A549 (cell line): Measurements from ENCODE around the gene MRAS. TPM values are rescaled to one million over a fixed set of nuclear protein-coding genes. Genes with fewer than 3 reads are reported as not detected.

Source experiments
- ATAC-seq, 2 experiments: fragments of 200-7000 bp in 1 of 2; fragments of >200 bp in 1 of 2; cut with Nextera tagmentation in 1 of 2; cut with Tn5 transposase in 1 of 2; 3 replicates each; pipeline versions ENCODE4 v1.8.0 to v1.9.1; 2018 to 2020; ENCODE audit warnings: mild to moderate bottlenecking in 1 of 2, moderate library complexity in 1 of 2
- CTCF ChIA-PET: fragments of 300-600 bp; sonication (Branson Sonifier 250); formaldehyde crosslinking; extraction: SDS; loops from one replicate; lab custom pipeline; 2021; ENCODE audit warnings: antibody characterized with exemption, inconsistent platforms; lab: Yijun Ruan, JAX
- POLR2A ChIA-PET: fragments of 350-600 bp; formaldehyde crosslinking; extraction: SDS; loops from one replicate; lab custom pipeline; 2021; ENCODE audit warnings: antibody characterized with exemption, inconsistent platforms; lab: Yijun Ruan, JAX
- DNase-seq, 2 experiments: peaks; one replicate each; pipeline versions ENCODE4 v3.0.0 to v3.0.0-alpha.2; 2011 to 2016; ENCODE audit warnings: low read depth in 1 of 2, low spot score in 1 of 2
- FAIRE-seq: peaks from 2 replicates; lab custom pipeline; 2011; peaks lifted over from hg19 to GRCh38; lab: Jason Lieb, UNC
- H3K27ac ChIP-seq, 2 experiments: fragments of >200 bp; sonication (Bioruptor Twin); formaldehyde crosslinking; 3 replicates each; pipeline ENCODE4 v1.5.1; 2016 to 2017
- H3K4me1 ChIP-seq: fragments of >200 bp; sonication (Bioruptor Twin); formaldehyde crosslinking; 3 replicates; pipeline ENCODE4 v1.6.1; 2016
- H3K4me2 ChIP-seq: fragments of >200 bp; sonication (Bioruptor Twin); formaldehyde crosslinking; 3 replicates; pipeline ENCODE4 v1.6.1; 2016
- H3K4me3 ChIP-seq: fragments of >200 bp; sonication (Bioruptor Twin); formaldehyde crosslinking; 3 replicates; pipeline ENCODE4 v1.5.1; 2016
- H3K9me3 ChIP-seq: fragments of >200 bp; sonication (Bioruptor Twin); formaldehyde crosslinking; 3 replicates; pipeline ENCODE4 v1.6.1; 2016
- BHLHE40 ChIP-seq: IDR thresholded peaks from 2 replicates; pipeline ENCODE4 v1.6.1; 2012; ENCODE audit warnings: low read depth, low read length, inconsistent platforms
- CBX2 ChIP-seq: fragments of 200-600 bp; sonication (generic); IDR thresholded peaks from 2 replicates; pipeline ENCODE4 v1.6.1; 2016; ENCODE audit warnings: low read depth, mild to moderate bottlenecking, borderline replicate concordance
- CBX8 ChIP-seq: fragments of 200-600 bp; sonication (generic); IDR thresholded peaks from 2 replicates; pipeline ENCODE4 v1.6.1; 2016
- CHD2 ChIP-seq: fragments of 150-350 bp; IDR thresholded peaks from 2 replicates; pipeline ENCODE4 v1.6.1; 2014; ENCODE audit warnings: low read length; ENCODE audit not compliant: partially characterized antibody
- EHF ChIP-seq: fragments of 250-450 bp; sonication (Bioruptor Pico); IDR thresholded peaks from 2 replicates; pipeline ENCODE4 v1.5.0; 2020; ENCODE audit warnings: mild to moderate bottlenecking
- EP300 ChIP-seq, 2 experiments: fragments of >200 bp; sonication (Bioruptor Twin); formaldehyde crosslinking; IDR thresholded peaks; 2 replicates in 1 of 2; 3 replicates in 1 of 2; pipeline ENCODE4 v1.6.1; 2016 to 2017
- FOXS1 ChIP-seq: fragments of 250-450 bp; sonication (Bioruptor Pico); IDR thresholded peaks from 2 replicates; pipeline ENCODE4 v1.5.0; 2020; ENCODE audit warnings: mild to moderate bottlenecking, moderate library complexity
- GATA3 ChIP-seq: IDR thresholded peaks from 2 replicates; pipeline ENCODE4 v1.6.1; 2012; ENCODE audit warnings: borderline replicate concordance
- HOXB5 ChIP-seq: fragments of 250-450 bp; sonication (Bioruptor Pico); IDR thresholded peaks from 2 replicates; pipeline ENCODE4 v1.5.0; 2020; ENCODE audit warnings: mild to moderate bottlenecking, moderate library complexity
- JUN ChIP-seq, 2 experiments: fragments of >200 bp; sonication (Bioruptor Twin); formaldehyde crosslinking; IDR thresholded peaks; 2 replicates in 1 of 2; 3 replicates in 1 of 2; pipeline ENCODE4 v1.6.1; 2016 to 2017
- JUNB ChIP-seq: fragments of >200 bp; sonication (Bioruptor Twin); formaldehyde crosslinking; IDR thresholded peaks from 2 replicates; pipeline ENCODE4 v1.6.1; 2016
- KDM1A ChIP-seq: fragments of 200-600 bp; sonication (generic); IDR thresholded peaks from 2 replicates; pipeline ENCODE4 v1.6.1; 2016; ENCODE audit warnings: low read depth, mild to moderate bottlenecking
- MYC ChIP-seq: IDR thresholded peaks from 2 replicates; pipeline ENCODE4 v1.6.1; 2012; ENCODE audit warnings: mild to moderate bottlenecking, inconsistent platforms, low read length, improper control_type of control experiment, borderline replicate concordance
- POLR2A ChIP-seq: IDR thresholded peaks from 2 replicates; pipeline ENCODE4 v1.6.1; 2012; ENCODE audit warnings: mild to moderate bottlenecking, low read length
- RARB ChIP-seq: fragments of 250-450 bp; sonication (Bioruptor Pico); IDR thresholded peaks from 2 replicates; pipeline ENCODE4 v1.8.0; 2021; ENCODE audit warnings: mild to moderate bottlenecking, moderate library complexity
- RCOR1 ChIP-seq: fragments of 150-350 bp; IDR thresholded peaks from 2 replicates; pipeline ENCODE4 v1.6.1; 2014; ENCODE audit warnings: antibody characterized with exemption, low read length, low read depth
- RFX5 ChIP-seq: fragments of 450-650 bp; IDR thresholded peaks from 2 replicates; pipeline ENCODE4 v1.7.1; 2014; ENCODE audit warnings: antibody characterized with exemption, mild to moderate bottlenecking, moderate library complexity
- RNF2 ChIP-seq: fragments of 200-600 bp; sonication (generic); IDR thresholded peaks from 2 replicates; pipeline ENCODE4 v1.6.1; 2016; ENCODE audit warnings: low read depth, mild to moderate bottlenecking, antibody characterized with exemption, moderate library complexity, borderline replicate concordance
- SREBF2 ChIP-seq: fragments of 450-650 bp; IDR thresholded peaks from 2 replicates; pipeline ENCODE4 v1.6.1; 2014; ENCODE audit warnings: mild to moderate bottlenecking, moderate library complexity
- TFCP2L1 ChIP-seq: fragments of 250-450 bp; sonication (Bioruptor Pico); IDR thresholded peaks from 2 replicates; pipeline ENCODE4 v1.5.0; 2021; ENCODE audit warnings: mild to moderate bottlenecking
- ZC3H11A ChIP-seq: fragments of 450-650 bp; IDR thresholded peaks from 2 replicates; pipeline ENCODE4 v1.6.1; 2014; ENCODE audit warnings: antibody characterized with exemption, mild to moderate bottlenecking
- WGBS: methylation state at CpG from one replicate; pipeline ENCODE4 v1.1.6; 2017; ENCODE audit errors: missing lambda C conversion rate; 5-methylcytosine and 5-hydroxymethylcytosine counted together
- polyA plus RNA-seq, 4 experiments: library from polyadenylated mRNA; depleted of rRNA in 3 of 4; stranded (reverse); fragments of >200 nt; fragmentation: RNase III in 1 of 4; extraction: RNeasy Plus Mini Kit Qiagen cat#74134 plus additional on column Dnase treatment in 1 of 4; gene quantifications; 2 replicates in 3 of 4; 3 replicates in 1 of 4; pipeline ENCODE4 v1.2.3, GENCODE V29; 2011 to 2017
- TF ChIP-seq, protein P1 (sequence below): IDR thresholded peaks from 2 replicates; pipeline ENCODE4 v1.6.1; 2012; ENCODE audit warnings: low read depth, borderline replicate concordance
- TF ChIP-seq, protein P2 (sequence below): fragments of 450-650 bp; IDR thresholded peaks from 2 replicates; pipeline ENCODE4 v1.6.1; 2014; ENCODE audit warnings: antibody characterized with exemption
- TF ChIP-seq, protein P3 (sequence below): fragments of >200 bp; sonication (Bioruptor Twin); formaldehyde crosslinking; IDR thresholded peaks from 3 replicates; pipeline ENCODE4 v1.5.1; 2016
- TF ChIP-seq, protein P4 (sequence below): IDR thresholded peaks from 2 replicates; pipeline ENCODE4 v1.6.1; 2012
- TF ChIP-seq, protein P5 (sequence below): fragments of 200-600 bp; sonication (generic); IDR thresholded peaks from 2 replicates; pipeline ENCODE4 v1.6.1; 2016; ENCODE audit warnings: antibody characterized with exemption, mild to moderate bottlenecking, moderate library complexity
- TF ChIP-seq, protein P6 (sequence below): IDR thresholded peaks from 2 replicates; pipeline ENCODE4 v1.6.1; 2012
- TF ChIP-seq, protein P7 (sequence below): fragments of 250-450 bp; sonication (Bioruptor Pico); IDR thresholded peaks from 2 replicates; pipeline ENCODE4 v1.5.0; 2020; ENCODE audit warnings: low read depth, mild to moderate bottlenecking, moderate library complexity
- TF ChIP-seq, protein P8 (sequence below): fragments of >200 bp; sonication (Bioruptor Twin); formaldehyde crosslinking; IDR thresholded peaks from 2 replicates; pipeline ENCODE4 v1.6.1; 2016
- TF ChIP-seq, protein P9 (sequence below): fragments of 150-350 bp; IDR thresholded peaks from 2 replicates; pipeline ENCODE4 v1.6.1; 2014; ENCODE audit warnings: low read depth, mild to moderate bottlenecking, low read length

Gene MRAS
- polyA plus RNA-seq, 2 of the 4 experiments (the other 2 are of a cell fraction) = 11.2 to 15.0 TPM

DNA sequence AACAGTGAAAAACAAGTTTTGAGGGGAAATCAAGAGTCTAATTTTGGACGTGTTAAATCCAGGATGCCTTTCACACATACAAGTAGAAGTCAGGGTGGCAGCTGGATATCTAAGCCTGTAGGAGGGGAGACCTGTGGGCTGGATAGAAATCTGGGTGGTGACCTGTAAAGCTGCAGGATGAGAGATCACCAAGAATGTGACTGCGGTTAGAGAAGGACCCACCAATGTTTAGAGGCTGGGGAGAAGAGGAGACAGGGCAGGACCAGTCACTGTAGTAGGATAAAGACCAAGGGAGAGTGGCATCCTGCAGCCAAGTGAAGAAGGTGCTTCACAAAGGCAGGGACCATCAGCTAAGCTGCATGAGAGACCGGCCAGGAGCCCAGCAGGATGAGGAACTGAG is 36.2 kb downstream of the MRAS start:
- no peak for DNase-seq
- Histone ChIP-seq H3K27ac (no peak overlapping the region), H3K4me3 (no peak overlapping the region), H3K4me2 (no peak overlapping the region), H3K9me3 (no peaks in the 10 kb centered on the region), H3K4me1 (peaks cover 12% of the 10 kb centered on the region)
- WGBS = 89% methylated on average over 3 of the region's 3 CpGs
- TF ChIP-seq, protein P1, sequence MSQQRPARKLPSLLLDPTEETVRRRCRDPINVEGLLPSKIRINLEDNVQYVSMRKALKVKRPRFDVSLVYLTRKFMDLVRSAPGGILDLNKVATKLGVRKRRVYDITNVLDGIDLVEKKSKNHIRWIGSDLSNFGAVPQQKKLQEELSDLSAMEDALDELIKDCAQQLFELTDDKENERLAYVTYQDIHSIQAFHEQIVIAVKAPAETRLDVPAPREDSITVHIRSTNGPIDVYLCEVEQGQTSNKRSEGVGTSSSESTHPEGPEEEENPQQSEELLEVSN = no peak
- TF ChIP-seq ZC3H11A = no peak
- TF ChIP-seq MYC = no peak
- no peak for TF ChIP-seq CHD2
- no peak for TF ChIP-seq CBX2
- TF ChIP-seq, protein P2, sequence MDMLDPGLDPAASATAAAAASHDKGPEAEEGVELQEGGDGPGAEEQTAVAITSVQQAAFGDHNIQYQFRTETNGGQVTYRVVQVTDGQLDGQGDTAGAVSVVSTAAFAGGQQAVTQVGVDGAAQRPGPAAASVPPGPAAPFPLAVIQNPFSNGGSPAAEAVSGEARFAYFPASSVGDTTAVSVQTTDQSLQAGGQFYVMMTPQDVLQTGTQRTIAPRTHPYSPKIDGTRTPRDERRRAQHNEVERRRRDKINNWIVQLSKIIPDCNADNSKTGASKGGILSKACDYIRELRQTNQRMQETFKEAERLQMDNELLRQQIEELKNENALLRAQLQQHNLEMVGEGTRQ = no peak
- TF ChIP-seq, protein P3, sequence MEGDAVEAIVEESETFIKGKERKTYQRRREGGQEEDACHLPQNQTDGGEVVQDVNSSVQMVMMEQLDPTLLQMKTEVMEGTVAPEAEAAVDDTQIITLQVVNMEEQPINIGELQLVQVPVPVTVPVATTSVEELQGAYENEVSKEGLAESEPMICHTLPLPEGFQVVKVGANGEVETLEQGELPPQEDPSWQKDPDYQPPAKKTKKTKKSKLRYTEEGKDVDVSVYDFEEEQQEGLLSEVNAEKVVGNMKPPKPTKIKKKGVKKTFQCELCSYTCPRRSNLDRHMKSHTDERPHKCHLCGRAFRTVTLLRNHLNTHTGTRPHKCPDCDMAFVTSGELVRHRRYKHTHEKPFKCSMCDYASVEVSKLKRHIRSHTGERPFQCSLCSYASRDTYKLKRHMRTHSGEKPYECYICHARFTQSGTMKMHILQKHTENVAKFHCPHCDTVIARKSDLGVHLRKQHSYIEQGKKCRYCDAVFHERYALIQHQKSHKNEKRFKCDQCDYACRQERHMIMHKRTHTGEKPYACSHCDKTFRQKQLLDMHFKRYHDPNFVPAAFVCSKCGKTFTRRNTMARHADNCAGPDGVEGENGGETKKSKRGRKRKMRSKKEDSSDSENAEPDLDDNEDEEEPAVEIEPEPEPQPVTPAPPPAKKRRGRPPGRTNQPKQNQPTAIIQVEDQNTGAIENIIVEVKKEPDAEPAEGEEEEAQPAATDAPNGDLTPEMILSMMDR = no peak
- no peak for TF ChIP-seq FOXS1 (CRISPR knock-in tag)
- TF ChIP-seq, protein P4, sequence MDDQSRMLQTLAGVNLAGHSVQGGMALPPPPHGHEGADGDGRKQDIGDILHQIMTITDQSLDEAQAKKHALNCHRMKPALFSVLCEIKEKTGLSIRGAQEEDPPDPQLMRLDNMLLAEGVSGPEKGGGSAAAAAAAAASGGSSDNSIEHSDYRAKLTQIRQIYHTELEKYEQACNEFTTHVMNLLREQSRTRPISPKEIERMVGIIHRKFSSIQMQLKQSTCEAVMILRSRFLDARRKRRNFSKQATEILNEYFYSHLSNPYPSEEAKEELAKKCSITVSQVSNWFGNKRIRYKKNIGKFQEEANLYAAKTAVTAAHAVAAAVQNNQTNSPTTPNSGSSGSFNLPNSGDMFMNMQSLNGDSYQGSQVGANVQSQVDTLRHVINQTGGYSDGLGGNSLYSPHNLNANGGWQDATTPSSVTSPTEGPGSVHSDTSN = no peak
- TF ChIP-seq, protein P5, sequence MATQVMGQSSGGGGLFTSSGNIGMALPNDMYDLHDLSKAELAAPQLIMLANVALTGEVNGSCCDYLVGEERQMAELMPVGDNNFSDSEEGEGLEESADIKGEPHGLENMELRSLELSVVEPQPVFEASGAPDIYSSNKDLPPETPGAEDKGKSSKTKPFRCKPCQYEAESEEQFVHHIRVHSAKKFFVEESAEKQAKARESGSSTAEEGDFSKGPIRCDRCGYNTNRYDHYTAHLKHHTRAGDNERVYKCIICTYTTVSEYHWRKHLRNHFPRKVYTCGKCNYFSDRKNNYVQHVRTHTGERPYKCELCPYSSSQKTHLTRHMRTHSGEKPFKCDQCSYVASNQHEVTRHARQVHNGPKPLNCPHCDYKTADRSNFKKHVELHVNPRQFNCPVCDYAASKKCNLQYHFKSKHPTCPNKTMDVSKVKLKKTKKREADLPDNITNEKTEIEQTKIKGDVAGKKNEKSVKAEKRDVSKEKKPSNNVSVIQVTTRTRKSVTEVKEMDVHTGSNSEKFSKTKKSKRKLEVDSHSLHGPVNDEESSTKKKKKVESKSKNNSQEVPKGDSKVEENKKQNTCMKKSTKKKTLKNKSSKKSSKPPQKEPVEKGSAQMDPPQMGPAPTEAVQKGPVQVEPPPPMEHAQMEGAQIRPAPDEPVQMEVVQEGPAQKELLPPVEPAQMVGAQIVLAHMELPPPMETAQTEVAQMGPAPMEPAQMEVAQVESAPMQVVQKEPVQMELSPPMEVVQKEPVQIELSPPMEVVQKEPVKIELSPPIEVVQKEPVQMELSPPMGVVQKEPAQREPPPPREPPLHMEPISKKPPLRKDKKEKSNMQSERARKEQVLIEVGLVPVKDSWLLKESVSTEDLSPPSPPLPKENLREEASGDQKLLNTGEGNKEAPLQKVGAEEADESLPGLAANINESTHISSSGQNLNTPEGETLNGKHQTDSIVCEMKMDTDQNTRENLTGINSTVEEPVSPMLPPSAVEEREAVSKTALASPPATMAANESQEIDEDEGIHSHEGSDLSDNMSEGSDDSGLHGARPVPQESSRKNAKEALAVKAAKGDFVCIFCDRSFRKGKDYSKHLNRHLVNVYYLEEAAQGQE = no peak
- TF ChIP-seq RNF2 = no peak
- no peak for TF ChIP-seq SREBF2
- no peak for TF ChIP-seq RARB (CRISPR knock-in tag)
- no peak for TF ChIP-seq JUNB
- TF ChIP-seq KDM1A = no peak
- TF ChIP-seq, protein P6, sequence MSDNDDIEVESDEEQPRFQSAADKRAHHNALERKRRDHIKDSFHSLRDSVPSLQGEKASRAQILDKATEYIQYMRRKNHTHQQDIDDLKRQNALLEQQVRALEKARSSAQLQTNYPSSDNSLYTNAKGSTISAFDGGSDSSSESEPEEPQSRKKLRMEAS = no peak
- TF ChIP-seq JUN (IDR thresholded peaks at IDR 0.05) = no peak
- no peak for TF ChIP-seq EP300 (IDR thresholded peaks at IDR 0.05)
- ChIA-PET CTCF (interaction anchor here (0.9 kb wide), 1 partner anchor 53 kb away, joined by 3 read pairs; no protein-coding TSS in a partner anchor), POLR2A (no interaction called here)
- FAIRE-seq = no peak
- no peak for ATAC-seq

DNA sequence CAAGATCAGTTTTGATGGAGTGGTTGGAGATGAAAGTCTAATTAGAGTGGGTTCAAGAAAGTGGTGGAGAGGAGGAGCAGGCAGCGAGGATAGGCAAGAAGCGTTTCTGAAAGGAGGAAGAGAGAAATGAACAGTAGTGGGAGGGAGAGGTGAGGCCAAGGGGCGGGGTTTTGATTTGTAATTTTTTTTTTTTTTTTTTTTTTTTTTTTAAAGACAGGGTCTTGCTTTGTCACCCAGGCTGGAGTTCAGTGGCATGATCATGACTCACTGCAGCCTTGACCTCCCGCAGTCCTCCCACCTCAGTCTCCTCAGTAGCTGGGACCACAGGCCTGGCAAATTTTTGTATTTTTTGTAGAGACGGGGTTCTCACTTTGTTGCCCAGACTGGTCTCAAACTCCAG is 36.6 kb downstream of the MRAS start:
- DNase-seq (no peak), ATAC-seq (no peak), FAIRE-seq (no peak)
- H3K4me2 ChIP-seq = no peak overlapping the region
- H3K4me1 ChIP-seq = peaks cover 16% of the 10 kb centered on the region
- no peaks in the 10 kb centered on the region for H3K9me3 ChIP-seq
- H3K4me3 ChIP-seq = no peak overlapping the region
- 82% methylated on average over 5 of the region's 5 CpGs for WGBS
- ChIA-PET CTCF (no interaction called here), POLR2A (interaction anchor here (0.7 kb wide), 1 partner anchor 112 kb away, joined by 3 read pairs; no protein-coding TSS in a partner anchor)
- H3K27ac ChIP-seq = no peak overlapping the region
- TF ChIP-seq, protein P7, sequence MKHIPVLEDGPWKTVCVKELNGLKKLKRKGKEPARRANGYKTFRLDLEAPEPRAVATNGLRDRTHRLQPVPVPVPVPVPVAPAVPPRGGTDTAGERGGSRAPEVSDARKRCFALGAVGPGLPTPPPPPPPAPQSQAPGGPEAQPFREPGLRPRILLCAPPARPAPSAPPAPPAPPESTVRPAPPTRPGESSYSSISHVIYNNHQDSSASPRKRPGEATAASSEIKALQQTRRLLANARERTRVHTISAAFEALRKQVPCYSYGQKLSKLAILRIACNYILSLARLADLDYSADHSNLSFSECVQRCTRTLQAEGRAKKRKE = no peak
- TF ChIP-seq CBX8 (no peak), GATA3 (no peak), POLR2A (no peak), BHLHE40 (no peak), MYC (no peak), JUN (IDR thresholded peaks at IDR 0.05) (no peak), EHF (no peak), RFX5 (no peak), RCOR1 (no peak), HOXB5 (CRISPR knock-in tag) (no peak), TFCP2L1 (CRISPR knock-in tag) (no peak)
- TF ChIP-seq, protein P8, sequence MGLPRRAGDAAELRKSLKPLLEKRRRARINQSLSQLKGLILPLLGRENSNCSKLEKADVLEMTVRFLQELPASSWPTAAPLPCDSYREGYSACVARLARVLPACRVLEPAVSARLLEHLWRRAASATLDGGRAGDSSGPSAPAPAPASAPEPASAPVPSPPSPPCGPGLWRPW = no peak
- TF ChIP-seq, protein P9, sequence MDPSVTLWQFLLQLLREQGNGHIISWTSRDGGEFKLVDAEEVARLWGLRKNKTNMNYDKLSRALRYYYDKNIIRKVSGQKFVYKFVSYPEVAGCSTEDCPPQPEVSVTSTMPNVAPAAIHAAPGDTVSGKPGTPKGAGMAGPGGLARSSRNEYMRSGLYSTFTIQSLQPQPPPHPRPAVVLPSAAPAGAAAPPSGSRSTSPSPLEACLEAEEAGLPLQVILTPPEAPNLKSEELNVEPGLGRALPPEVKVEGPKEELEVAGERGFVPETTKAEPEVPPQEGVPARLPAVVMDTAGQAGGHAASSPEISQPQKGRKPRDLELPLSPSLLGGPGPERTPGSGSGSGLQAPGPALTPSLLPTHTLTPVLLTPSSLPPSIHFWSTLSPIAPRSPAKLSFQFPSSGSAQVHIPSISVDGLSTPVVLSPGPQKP = no peak
